ENCODE results near the gene HBG2. TPM values are rescaled to one million over a fixed set of nuclear protein-coding genes. Genes with fewer than 3 reads are reported as not detected.

The HBG2 gene
- total and polyA plus RNA-seq, 9 of the 15 experiments (the other 6 are each of a cell fraction or from before 2014, with no cell fraction given): 1,626 to 58,619 (median 10,515) TPM

GRCh38 chr11:5272395-5273017 lies 17.9 kb upstream of the HBG2 start:
- no TSS peak for BruUV-seq (replicated peaks)
- ChIA-PET CTCF (ENCODE audit: low intra/inter-chr PET ratio) (no interaction called here), POLR2A (interaction anchor here (0.7 to 1.1 kb wide), 3 partner anchors 16 to 22 kb away, joined by 3 to 4 read pairs (median 4); no protein-coding TSS in a partner anchor)
- peak overlapping the region; percentile 46 to 48; a peak in 3 of 4 replicates for H3K9ac ChIP-seq (ENCODE audit: insufficient read depth in 1 of 2, low read depth in 2 of 2, low read length in 2 of 2)
- H3K9me3 ChIP-seq (replicated peaks; ENCODE audit: control insufficient read depth, insufficient read depth, low read depth, low read length): no peaks in the 10 kb centered on the region
- no peak for ATAC-seq
- peaks cover 72% of the 10 kb centered on the region for H3K79me2 ChIP-seq (ENCODE audit: control insufficient read depth, insufficient read depth, low read length)
- no peak for FAIRE-seq
- H2AFZ ChIP-seq (ENCODE audit: low read depth, low read length): peak overlapping the region; percentile 56
- no peak overlapping the region for H3K4me3 ChIP-seq
- H3K4me2 ChIP-seq (ENCODE audit: insufficient read depth, low read length): peak overlapping the region; percentile 59
- no peaks in the 10 kb centered on the region for H3K9me1 ChIP-seq (ENCODE audit: control insufficient read depth, insufficient read depth, low read length)
- intact Hi-C loops (cut with micrococcal nuclease) (no loop called here), in situ Hi-C loops (cut with MboI) (no loop called here)
- peak in 1 of 4 experiments; percentile 38 for DNase-seq (ENCODE audit: extremely low read depth in 1 of 4, low spot score in 3 of 4)
- 53% methylated on average over 4 of the region's 4 CpGs for WGBS (ENCODE audit: insufficient coverage, low coverage, missing lambda C conversion rate)
- H3K4me1 ChIP-seq (replicated peaks in 1 of 2; ENCODE audit: control insufficient read depth in 2 of 2, insufficient read depth in 2 of 2, low read length in 2 of 2): peaks cover 18 to 57% of the 10 kb centered on the region in 2 experiments
- H3K36me3 ChIP-seq (ENCODE audit: control insufficient read depth, insufficient read depth, low read length): peaks cover 31% of the 10 kb centered on the region
- H3K27me3 ChIP-seq (ENCODE audit: control insufficient read depth in 2 of 2, insufficient read depth in 2 of 2, low read length in 2 of 2): no peaks in the 10 kb centered on the region
- H3K27ac ChIP-seq (ENCODE audit: extremely low read depth, low read depth, low read length): peak overlapping the region; percentile 69
- no peaks in the 10 kb centered on the region for H4K20me1 ChIP-seq (replicated peaks; ENCODE audit: control insufficient read depth, insufficient read depth, low read length)
- TF ChIP-seq TCF15 (CRISPR knock-in tag; IDR thresholded peaks at IDR 0.05) (no peak), PTTG1 (tag; IDR thresholded peaks at IDR 0.05; ENCODE audit: low read depth) (no peak), YY1 (IDR thresholded peaks at IDR 0.05; ENCODE audit: borderline replicate concordance in 1 of 3, control insufficient read depth in 1 of 3, extremely low read depth in 1 of 3, insufficient read depth in 3 of 3, insufficient read length in 1 of 3, insufficient replicate concordance in 2 of 3, low read depth in 1 of 3, low read length in 2 of 3) (no peak), ZNF24 (IDR thresholded peaks at IDR 0.05) (no peak), JUN (IDR thresholded peaks at IDR 0.05; ENCODE audit: borderline replicate concordance, low read depth, low read length) (no peak), JUN (CRISPR knock-in tag; IDR thresholded peaks at IDR 0.05; ENCODE audit: borderline replicate concordance) (no peak), ZNF512 (tag; IDR thresholded peaks at IDR 0.05) (no peak), MBD1 (CRISPR knock-in tag; IDR thresholded peaks at IDR 0.05) (no peak), CHD1 (IDR thresholded peaks at IDR 0.05; ENCODE audit: low read length) (no peak), POLR2AphosphoS5 (IDR thresholded peaks at IDR 0.05; ENCODE audit: control insufficient read depth, insufficient read depth, low read depth, low read length) (no peak), SIX5 (IDR thresholded peaks at IDR 0.05; ENCODE audit: borderline replicate concordance in 1 of 2, insufficient read depth in 1 of 2, low read depth in 1 of 2, low read length in 2 of 2) (no peak), ETV1 (tag; conservative IDR thresholded peaks at IDR 0.05; ENCODE audit: low read depth) (no peak), NR2C2 (CRISPR knock-in tag; IDR thresholded peaks at IDR 0.05) (no peak), NR2C2 (tag; IDR thresholded peaks at IDR 0.05) (peak; percentile 29; the same call in 1 of the 2 replicates), HIVEP1 (CRISPR knock-in tag; IDR thresholded peaks at IDR 0.05) (no peak)
- TF ChIP-seq, protein P1, sequence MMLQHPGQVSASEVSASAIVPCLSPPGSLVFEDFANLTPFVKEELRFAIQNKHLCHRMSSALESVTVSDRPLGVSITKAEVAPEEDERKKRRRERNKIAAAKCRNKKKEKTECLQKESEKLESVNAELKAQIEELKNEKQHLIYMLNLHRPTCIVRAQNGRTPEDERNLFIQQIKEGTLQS (IDR thresholded peaks at IDR 0.05): peak; percentile 96
- TF ChIP-seq, protein P1 (CRISPR knock-in tag; conservative IDR thresholded peaks at IDR 0.05): no peak
